ENCODE results near the gene REXO4. TPM values are rescaled to one million over a fixed set of nuclear protein-coding genes. Genes with fewer than 3 reads are reported as not detected.

The REXO4 gene
- total RNA-seq, 2 experiments from 2014 or later, result 21.2 to 24.1 TPM

DNA sequence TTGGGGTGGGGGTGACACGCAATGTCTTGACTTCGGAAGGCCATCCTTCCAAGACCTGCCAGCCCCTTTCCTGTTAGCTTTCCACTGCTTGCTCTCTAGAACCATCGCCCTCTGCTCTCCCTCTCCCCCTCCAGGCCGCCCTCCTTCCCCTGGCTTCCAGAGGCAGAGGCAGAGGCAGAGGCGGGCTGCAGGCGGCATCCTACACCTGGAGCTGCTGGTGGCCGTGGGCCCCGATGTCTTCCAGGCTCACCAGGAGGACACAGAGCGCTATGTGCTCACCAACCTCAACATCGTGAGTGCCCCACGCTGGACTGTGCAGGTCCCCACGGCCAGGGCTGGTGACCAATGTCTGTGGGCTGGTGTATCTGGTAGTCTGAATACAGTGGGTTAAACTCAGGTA lies 6.4 kb upstream of the REXO4 start:
- H3K9me3 Mint-ChIP-seq, result no peaks in the 10 kb centered on the region
- no peak overlapping the region for H3K27ac Mint-ChIP-seq
- ChIA-PET POLR2A (no interaction called here), CTCF (no interaction called here)
- no peak overlapping the region for H3K4me3 Mint-ChIP-seq
- H3K4me1 Mint-ChIP-seq, result peaks cover 15% of the 10 kb centered on the region
- H3K27me3 Mint-ChIP-seq, result peaks cover 16% of the 10 kb centered on the region
- H3K36me3 Mint-ChIP-seq (ENCODE audit: low read depth), result no peaks in the 10 kb centered on the region
- DNase-seq, result no peak

DNA sequence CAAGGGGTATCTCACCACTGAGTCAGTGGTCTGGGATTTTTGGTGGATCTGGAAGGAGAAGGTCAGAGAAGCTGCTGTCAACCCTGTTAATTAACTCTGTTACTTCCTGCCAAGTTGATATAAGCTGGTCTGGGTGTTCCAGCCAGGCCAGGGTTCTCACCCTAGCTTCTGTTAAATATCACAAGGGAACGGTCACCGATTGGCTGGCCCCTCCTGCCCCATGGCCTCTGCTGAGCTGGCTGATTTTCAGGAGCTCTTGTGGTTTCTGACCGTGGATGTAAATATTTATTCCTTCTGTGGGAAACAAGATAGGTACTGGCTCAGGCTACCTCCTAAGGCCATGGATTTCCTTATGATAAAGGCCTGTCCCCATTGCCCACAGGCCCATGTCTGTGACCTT lies 5.4 kb upstream of the REXO4 start:
- POLR2A ChIA-PET, result no interaction called here
- Mint-ChIP-seq H3K4me1 (peaks cover 24% of the 10 kb centered on the region), H3K9me3 (no peaks in the 10 kb centered on the region), H3K36me3 (ENCODE audit: low read depth) (no peaks in the 10 kb centered on the region), H3K4me3 (no peak overlapping the region), H3K27ac (no peak overlapping the region), H3K27me3 (peaks cover 16% of the 10 kb centered on the region)
- CTCF ChIA-PET, result no interaction called here
- no peak for DNase-seq

DNA sequence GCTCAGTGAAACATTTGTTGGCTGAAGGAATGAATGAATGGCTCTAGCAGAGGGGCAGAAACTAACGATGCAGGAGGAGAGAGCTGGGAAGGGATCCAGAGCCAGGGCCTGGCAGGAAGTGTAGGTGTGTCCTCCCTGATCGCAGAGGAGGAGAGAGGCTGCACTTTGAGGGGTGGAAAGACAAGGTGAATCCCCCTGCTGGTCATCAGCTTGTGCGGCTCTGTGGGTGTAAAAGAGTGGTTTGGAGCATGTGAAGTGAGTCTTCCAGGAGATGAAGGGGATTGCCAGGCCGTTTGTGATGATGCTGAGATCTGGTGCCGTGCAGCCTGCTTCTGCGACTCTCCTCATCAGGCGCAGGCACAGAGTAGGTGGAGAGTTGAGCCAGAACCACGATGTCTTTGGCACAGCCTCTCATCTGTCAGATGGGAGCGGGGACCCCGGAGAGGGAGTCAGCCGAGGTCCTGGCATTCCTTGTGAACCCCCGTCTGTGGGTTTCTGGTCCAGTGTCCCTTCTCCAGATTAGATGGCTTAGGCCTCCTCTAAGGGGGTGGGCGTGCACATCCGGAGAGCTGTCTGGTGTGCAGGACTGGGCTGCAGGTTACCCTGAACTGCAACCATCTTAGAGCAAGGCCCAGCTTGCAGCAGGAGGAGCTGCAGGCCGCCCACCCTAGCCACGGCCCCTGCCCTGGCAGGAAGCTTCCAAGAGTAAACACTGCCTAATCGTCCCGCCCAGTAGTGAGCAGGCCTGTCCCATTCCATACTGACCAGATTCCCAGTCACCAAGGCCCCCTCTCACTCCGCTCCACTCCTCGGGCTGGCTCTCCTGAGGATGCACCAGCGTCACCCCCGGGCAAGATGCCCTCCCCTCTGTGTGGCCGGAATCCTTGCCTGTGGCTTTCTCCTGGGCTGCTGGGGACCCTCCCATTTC lies 4.1 kb upstream of the REXO4 start, which contains the start of gene ADAMTS13:
Gene ADAMTS13 (plus strand): TSS at position 753 of the 928 bp plus-strand sequence. CDS start 77 bp downstream, at position 830.
- peaks cover 27% of the 10 kb centered on the region for H3K4me1 Mint-ChIP-seq
- DNase-seq, result no peak
- no peak within 1 kb of the TSS for H3K27ac Mint-ChIP-seq
- ChIA-PET POLR2A (no interaction called here), CTCF (no interaction called here)
- H3K27me3 Mint-ChIP-seq, result peaks cover 3% of the 10 kb centered on the region
- no peak within 1 kb of the TSS for H3K4me3 Mint-ChIP-seq
- peaks cover under 1% of the 10 kb centered on the region for H3K36me3 Mint-ChIP-seq (ENCODE audit: low read depth)
- no peaks in the 10 kb centered on the region for H3K9me3 Mint-ChIP-seq

- Mint-ChIP-seq H3K4me3 (no peak overlapping the region), H3K36me3 (ENCODE audit: low read depth) (peaks cover 6% of the 10 kb centered on the region), H3K27ac (no peak overlapping the region), H3K27me3 (no peaks in the 10 kb centered on the region), H3K9me3 (no peaks in the 10 kb centered on the region), H3K4me1 (peaks cover 42% of the 10 kb centered on the region)
- DNase-seq, result no peak
- CTCF ChIA-PET, result no interaction called here
- POLR2A ChIA-PET, result no interaction called here
Measured at GRCh38 chr9:133420392-133420827, 2.6 kb upstream of the REXO4 start.

DNA sequence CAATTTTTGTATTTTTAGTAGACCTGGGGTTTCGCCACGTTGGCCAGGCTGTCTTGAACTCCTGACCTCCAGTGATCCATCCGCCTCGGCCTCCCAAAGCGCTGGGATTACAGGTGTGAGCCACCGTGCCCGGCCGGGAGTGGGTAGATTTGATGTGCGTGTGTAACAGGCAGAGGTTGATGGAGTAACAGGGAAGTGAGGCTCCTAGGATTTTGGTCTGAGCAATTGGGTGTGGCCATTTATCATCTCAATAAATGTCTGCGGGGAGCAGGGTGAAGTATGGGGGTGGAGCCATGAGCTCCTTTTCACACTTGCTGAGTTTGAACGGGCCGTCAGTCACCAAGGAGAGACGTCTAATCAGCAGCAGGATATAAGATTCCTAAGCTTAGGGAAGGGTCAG lies 1.2 kb upstream of the REXO4 start:
- peaks cover 18% of the 10 kb centered on the region for H3K36me3 Mint-ChIP-seq (ENCODE audit: low read depth)
- no peaks in the 10 kb centered on the region for H3K9me3 Mint-ChIP-seq
- no peaks in the 10 kb centered on the region for H3K27me3 Mint-ChIP-seq
- H3K4me3 Mint-ChIP-seq, result peak overlapping the region; percentile 88
- CTCF ChIA-PET, result no interaction called here
- H3K27ac Mint-ChIP-seq, result peak overlapping the region; percentile 94
- no peak for DNase-seq
- H3K4me1 Mint-ChIP-seq, result peaks cover 55% of the 10 kb centered on the region
- POLR2A ChIA-PET, result no interaction called here

GRCh38 chr9:133415170-133415569 lies 2.6 kb downstream of the REXO4 start:
- Mint-ChIP-seq H3K4me1 (peaks cover 47% of the 10 kb centered on the region), H3K27me3 (no peaks in the 10 kb centered on the region), H3K9me3 (no peaks in the 10 kb centered on the region), H3K4me3 (no peak overlapping the region), H3K36me3 (ENCODE audit: low read depth) (peaks cover 39% of the 10 kb centered on the region), H3K27ac (no peak overlapping the region)
- ChIA-PET CTCF (interaction anchor here (0.6 to 1.5 kb wide), 2 partner anchors 9 to 229 kb away, joined by 3 read pairs; no protein-coding TSS in a partner anchor), POLR2A (no interaction called here)
- DNase-seq, result no peak

- no peak for DNase-seq
- H3K27me3 Mint-ChIP-seq, result no peaks in the 10 kb centered on the region
- H3K4me3 Mint-ChIP-seq, result no peak overlapping the region
- no peak overlapping the region for H3K27ac Mint-ChIP-seq
- peaks cover 42% of the 10 kb centered on the region for H3K36me3 Mint-ChIP-seq (ENCODE audit: low read depth)
- ChIA-PET POLR2A (no interaction called here), CTCF (no interaction called here)
- H3K4me1 Mint-ChIP-seq, result peaks cover 5% of the 10 kb centered on the region
- H3K9me3 Mint-ChIP-seq, result no peaks in the 10 kb centered on the region
Measured at GRCh38 chr9:133408042-133408441, 9.8 kb downstream of the REXO4 start.

DNA sequence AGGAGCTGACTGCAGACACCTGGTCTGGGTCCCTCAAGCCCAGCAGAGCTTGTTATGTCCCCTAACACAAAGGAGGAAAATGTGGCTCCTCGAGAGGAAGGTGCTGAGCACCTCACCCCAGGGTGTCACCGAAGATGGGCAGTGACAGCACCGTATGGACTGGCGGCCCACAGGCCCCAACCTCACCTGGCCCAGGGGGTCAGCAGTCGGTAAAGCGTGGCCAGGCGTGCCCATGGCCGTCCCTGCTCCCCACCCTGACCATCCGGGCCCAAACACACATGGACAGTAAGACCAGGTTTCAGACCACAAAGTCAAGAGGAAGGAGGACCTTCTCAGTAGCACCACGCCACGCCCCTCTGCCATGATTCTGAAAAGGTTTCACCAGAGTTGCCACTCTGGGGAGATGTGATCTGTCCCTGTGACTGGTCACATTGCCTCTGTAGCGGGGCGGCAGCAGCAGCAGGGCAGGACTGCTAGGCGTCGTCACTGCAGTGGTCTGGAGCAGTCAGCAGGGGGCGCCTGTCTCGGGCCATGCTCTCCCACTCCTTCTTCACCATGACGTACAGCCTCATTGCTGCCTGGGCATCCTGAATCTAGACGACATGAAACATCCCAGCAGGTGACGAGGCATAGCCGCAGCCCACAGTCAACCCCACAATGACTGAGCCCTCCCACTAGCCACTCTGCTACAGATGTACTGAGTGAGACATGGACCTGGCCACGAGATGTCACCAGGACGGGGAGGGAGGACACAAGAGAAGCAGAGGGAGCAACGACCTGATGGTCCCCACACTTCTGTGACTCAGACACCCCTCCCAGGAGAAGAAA lies 11.1 kb downstream of the REXO4 start:
- peaks cover 5% of the 10 kb centered on the region for H3K4me1 Mint-ChIP-seq
- ChIA-PET CTCF (interaction anchor here (0.6 to 0.7 kb wide), 2 partner anchors 9 to 54 kb away, joined by 3 read pairs; no protein-coding TSS in a partner anchor), POLR2A (no interaction called here)
- no peak overlapping the region for H3K4me3 Mint-ChIP-seq
- no peaks in the 10 kb centered on the region for H3K9me3 Mint-ChIP-seq
- no peaks in the 10 kb centered on the region for H3K27me3 Mint-ChIP-seq
- peak; percentile 77 for DNase-seq
- peak overlapping the region; percentile 57 for H3K27ac Mint-ChIP-seq
- H3K36me3 Mint-ChIP-seq (ENCODE audit: low read depth), result peaks cover 34% of the 10 kb centered on the region

- no peaks in the 10 kb centered on the region for H3K9me3 Mint-ChIP-seq
- H3K27ac Mint-ChIP-seq, result no peak overlapping the region
- no peak for DNase-seq
- no peak overlapping the region for H3K4me3 Mint-ChIP-seq
- POLR2A ChIA-PET, result no interaction called here
- H3K36me3 Mint-ChIP-seq (ENCODE audit: low read depth), result peaks cover 31% of the 10 kb centered on the region
- H3K4me1 Mint-ChIP-seq, result peaks cover 5% of the 10 kb centered on the region
- no peaks in the 10 kb centered on the region for H3K27me3 Mint-ChIP-seq
- CTCF ChIA-PET, result interaction anchor here (0.6 to 1.7 kb wide), 4 partner anchors 10 to 220 kb away, joined by 3 to 4 read pairs (median 3); no protein-coding TSS in a partner anchor
Measured at GRCh38 chr9:133405508-133406438, 12.0 kb downstream of the REXO4 start.

GRCh38 chr9:133404454-133405002 lies 13.3 kb downstream of the REXO4 start:
- no peak overlapping the region for H3K27ac Mint-ChIP-seq

DNA sequence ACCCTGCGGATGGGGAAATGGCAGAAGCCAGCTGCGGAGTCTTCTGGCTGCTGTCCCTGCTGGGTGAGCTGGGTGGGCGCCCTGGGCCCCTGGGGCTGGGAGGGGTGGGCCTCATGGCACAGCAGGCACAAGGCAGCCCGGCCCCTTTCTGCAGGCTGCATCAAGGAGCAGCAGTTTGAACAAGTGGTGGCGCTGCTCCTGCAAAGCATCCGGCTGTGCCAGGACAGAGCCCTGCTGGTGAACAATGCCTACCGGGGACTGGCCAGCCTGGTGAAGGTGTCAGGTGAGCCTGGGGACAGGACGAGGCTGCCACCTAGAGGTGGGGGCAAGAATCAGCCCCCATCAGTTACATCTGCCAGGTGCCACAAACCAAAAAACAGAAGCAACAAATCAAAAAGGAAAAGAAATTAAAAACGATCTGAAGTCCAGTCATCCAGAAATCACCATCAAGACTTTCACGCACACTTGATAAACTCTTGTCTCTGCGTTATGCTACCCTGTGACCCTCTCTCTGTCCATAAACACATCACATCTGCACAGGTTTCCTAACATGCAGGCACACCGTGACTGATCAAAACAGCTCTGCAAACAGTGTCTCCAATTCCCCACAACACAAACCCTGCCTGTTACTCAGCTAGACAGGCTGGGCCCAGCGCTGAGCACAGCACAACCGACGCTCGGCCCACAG lies 13.9 kb downstream of the REXO4 start:
- Mint-ChIP-seq H3K36me3 (ENCODE audit: low read depth) (peaks cover 18% of the 10 kb centered on the region), H3K27ac (no peak overlapping the region), H3K27me3 (no peaks in the 10 kb centered on the region), H3K4me1 (peaks cover 5% of the 10 kb centered on the region), H3K4me3 (no peak overlapping the region), H3K9me3 (no peaks in the 10 kb centered on the region)
- peak; percentile 62 for DNase-seq
- ChIA-PET POLR2A (no interaction called here), CTCF (interaction anchor here (0.6 to 1.7 kb wide), 4 partner anchors 9 to 416 kb away, joined by 3 to 4 read pairs (median 4); no protein-coding TSS in a partner anchor)

More at GRCh38 chr9:133404454-133405002, 13.3 kb downstream of the REXO4 start:
- ChIA-PET CTCF (interaction anchor here (0.7 to 1.7 kb wide), 3 partner anchors 9 to 219 kb away, joined by 3 to 4 read pairs (median 4); no protein-coding TSS in a partner anchor), POLR2A (no interaction called here)
- H3K36me3 Mint-ChIP-seq (ENCODE audit: low read depth), result peaks cover 20% of the 10 kb centered on the region
- H3K4me1 Mint-ChIP-seq, result peaks cover 5% of the 10 kb centered on the region
- no peak overlapping the region for H3K4me3 Mint-ChIP-seq
- no peak for DNase-seq
- H3K9me3 Mint-ChIP-seq, result no peaks in the 10 kb centered on the region
- H3K27me3 Mint-ChIP-seq, result no peaks in the 10 kb centered on the region

Data from activated CD4-positive, alpha-beta T cell treated with anti-CD3 and anti-CD28 coated beads, Interleukin-2, amount 10 ng/mL, durations not matched to agents 7 days and 5 days (primary cell).